Iris pigment epithelial cell (primary cell): ENCODE measurements around the gene MRTFB.

Experiments used
- DNase-seq: peaks from one replicate; pipeline ENCODE4 v3.0.0-alpha.2; 2011; ENCODE audit warnings: low read depth

Gene MRTFB

GRCh38 chr16:14131774-14132695 is 60.9 kb downstream of the MRTFB start:
- DNase-seq, result no peak

- DNase-seq, result peak; percentile 36
These were observed 61.6 kb downstream of the MRTFB start for GRCh38 chr16:14132696-14133048.

GRCh38 chr16:14133907-14134306 is 62.8 kb downstream of the MRTFB start:
- DNase-seq, result no peak

- DNase-seq, result no peak
These were observed 64.6 kb downstream of the MRTFB start for GRCh38 chr16:14135704-14136103.

- no peak for DNase-seq
These were observed 68.8 kb downstream of the MRTFB start for GRCh38 chr16:14139872-14140271.

GRCh38 chr16:14140923-14141322 is 69.8 kb downstream of the MRTFB start:
- peak; percentile 46 for DNase-seq

GRCh38 chr16:14146445-14146844 is 75.3 kb downstream of the MRTFB start:
- no peak for DNase-seq

GRCh38 chr16:14148016-14148415 is 76.9 kb downstream of the MRTFB start:
- DNase-seq, result peak; percentile 24

GRCh38 chr16:14148569-14148968 is 77.5 kb downstream of the MRTFB start:
- peak; percentile 26 for DNase-seq

GRCh38 chr16:14150796-14151195 is 79.7 kb downstream of the MRTFB start:
- no peak for DNase-seq

GRCh38 chr16:14151256-14152030 is 80.3 kb downstream of the MRTFB start:
- no peak for DNase-seq

GRCh38 chr16:14155572-14156190 is 84.6 kb downstream of the MRTFB start:
- no peak for DNase-seq

- no peak for DNase-seq
These were observed 94.0 kb downstream of the MRTFB start for GRCh38 chr16:14164916-14165662.

GRCh38 chr16:14168146-14168545 is 97.0 kb downstream of the MRTFB start:
- DNase-seq, result peak; percentile 64

- peak; percentile 92 for DNase-seq
These were observed 101.2 kb downstream of the MRTFB start for GRCh38 chr16:14172200-14172809.

GRCh38 chr16:14175086-14175485 is 104.0 kb downstream of the MRTFB start:
- peak; percentile 25 for DNase-seq

- DNase-seq, result no peak
These were observed 106.6 kb downstream of the MRTFB start for GRCh38 chr16:14177704-14178103.

GRCh38 chr16:14179116-14179515 is 108.0 kb downstream of the MRTFB start:
- DNase-seq, result peak; percentile 57

GRCh38 chr16:14180481-14180944 is 109.4 kb downstream of the MRTFB start:
- DNase-seq, result no peak

- DNase-seq, result peak; percentile 93
These were observed 110.4 kb downstream of the MRTFB start for GRCh38 chr16:14181371-14182050.

- DNase-seq, result no peak
These were observed 111.9 kb downstream of the MRTFB start for GRCh38 chr16:14182999-14183398.
